Spleen (tissue), 11 donors: ENCODE results near the gene RBM27. TPM values are rescaled to one million over a fixed set of nuclear protein-coding genes. Genes with fewer than 3 reads are reported as not detected.

Source experiments
- DNase-seq: peaks from one replicate; pipeline ENCODE4 v3.0.0-alpha.2; 2020
- H3K27ac ChIP-seq, 8 donors: fragments of 200-600 bp; sonication (generic) in 7 of 8; 1 replicate in 4 of 8; 2 replicates in 4 of 8; pipeline versions ENCODE4 v1.5.0 to v1.8.0; 2016 to 2021; ENCODE audit warnings: inconsistent platforms in 4 of 8, mild to moderate bottlenecking in 4 of 8, moderate library complexity in 1 of 8
- H3K27me3 ChIP-seq, 7 donors: fragments of 200-600 bp; sonication (generic) in 6 of 7; replicated peaks in 1 of 7; 1 replicate in 4 of 7; 2 replicates in 3 of 7; pipeline versions ENCODE4 v1.5.0 to v1.8.0; 2016 to 2021; ENCODE audit warnings: inconsistent platforms in 3 of 7, mild to moderate bottlenecking in 1 of 7
- H3K36me3 ChIP-seq, 6 donors: fragments of 200-600 bp; sonication (generic) in 5 of 6; 1 replicate in 4 of 6; 2 replicates in 2 of 6; pipeline versions ENCODE4 v1.5.0 to v1.8.0; 2016 to 2021; ENCODE audit warnings: inconsistent platforms in 2 of 6
- H3K4me1 ChIP-seq, 6 donors: fragments of 200-600 bp; sonication (generic) in 5 of 6; 1 replicate in 3 of 6; 2 replicates in 3 of 6; pipeline versions ENCODE4 v1.5.0 to v1.8.0; 2016 to 2021; ENCODE audit warnings: inconsistent platforms in 3 of 6
- H3K4me3 ChIP-seq, 8 donors: fragments of 200-600 bp; sonication (generic) in 7 of 8; 1 replicate in 4 of 8; 2 replicates in 4 of 8; pipeline versions ENCODE4 v1.5.0 to v1.8.0; 2016 to 2021; ENCODE audit warnings: inconsistent platforms in 4 of 8, mild to moderate bottlenecking in 4 of 8, moderate library complexity in 2 of 8
- H3K9me3 ChIP-seq, 8 donors: fragments of 200-600 bp; sonication (generic) in 7 of 8; 1 replicate in 4 of 8; 2 replicates in 4 of 8; pipeline versions ENCODE4 v1.5.0 to v1.8.0; 2016 to 2021; ENCODE audit warnings: inconsistent platforms in 4 of 8
- POLR2A ChIP-seq, 3 donors: fragments of 450-650 bp; IDR thresholded peaks; one replicate each; pipeline ENCODE4 v1.5.1; 2017; ENCODE audit warnings: antibody characterized with exemption in 3 of 3, mild to moderate bottlenecking in 1 of 3
- POLR2AphosphoS5 ChIP-seq, 3 donors: sonication (generic); formaldehyde crosslinking; IDR thresholded peaks; one replicate each; pipeline ENCODE4 v1.5.1; 2017; ENCODE audit warnings: antibody characterized with exemption in 3 of 3
- WGBS, 5 donors: extraction: QIAGEN DNeasy Blood & Tissue Kit in 3 of 5; methylation state at CpG; one replicate each; pipeline versions ENCODE4 v1.1.5 to v1.1.7; 2013 to 2018; 5-methylcytosine and 5-hydroxymethylcytosine counted together
- intact Hi-C: fragments of 100-400 bp; cut with DNase I; formaldehyde crosslinking; loops from one replicate; pipeline ENCODE4 v1.15.0; 2023; ENCODE audit warnings: low total_unique reads
- polyA plus RNA-seq, 3 donors: library from polyadenylated mRNA; stranded (reverse); fragments of 200-250 nt; gene quantifications; one replicate each; pipeline ENCODE4 v1.2.1, GENCODE V29; 2013
- small RNA-seq, 4 donors: library from RNA; depleted of rRNA; stranded (forward); fragments of <200 nt; gene quantifications; one replicate each; pipeline ENCODE3, GENCODE V24; 2016
- total RNA-seq, 7 donors: library from RNA; depleted of rRNA in 3 of 7; stranded (reverse); fragments of >200 nt in 3 of 7; fragmentation: NEBNext Ultra II Directional in 4 of 7; extraction: Animal tissue kit (Norgen Biotek cat#: 25700) in 4 of 7; gene quantifications; one replicate each; pipeline versions ENCODE4 v1.1.0 to v1.2.1, GENCODE V29; 2016 to 2021
- TF ChIP-seq, protein P1 (sequence below), 11 experiments: fragments of 200-600 bp in 7 of 11; fragments of 450-650 bp in 4 of 11; sonication (generic) in 4 of 11; IDR thresholded peaks in 8 of 11; conservative IDR thresholded peaks in 3 of 11; 1 replicate in 7 of 11; 2 replicates in 4 of 11; pipeline versions ENCODE4 v1.4.0 to v1.8.0; 2016 to 2021; ENCODE audit warnings: antibody characterized with exemption in 11 of 11, inconsistent platforms in 4 of 11, mild to moderate bottlenecking in 1 of 11
- donor health status: healthy with polysubstance abuse.
- donor health status: DM: no; HTN: no; CAD: no; lungs with moderate emphysema.
- donor health status: DM: no; HTN: no; CAD: no.
- donor health status: Bipolar disorder and iron deficiency.
- donor health status: healthy.
- donor health status: DM: no; HTN: no; CAD: no.
- donor health status: DM: yes; HTN: yes; CAD: no.

The RBM27 gene
- total and polyA plus RNA-seq, 10 donors, result 5.5 to 26.4 (median 17.9) TPM

DNA sequence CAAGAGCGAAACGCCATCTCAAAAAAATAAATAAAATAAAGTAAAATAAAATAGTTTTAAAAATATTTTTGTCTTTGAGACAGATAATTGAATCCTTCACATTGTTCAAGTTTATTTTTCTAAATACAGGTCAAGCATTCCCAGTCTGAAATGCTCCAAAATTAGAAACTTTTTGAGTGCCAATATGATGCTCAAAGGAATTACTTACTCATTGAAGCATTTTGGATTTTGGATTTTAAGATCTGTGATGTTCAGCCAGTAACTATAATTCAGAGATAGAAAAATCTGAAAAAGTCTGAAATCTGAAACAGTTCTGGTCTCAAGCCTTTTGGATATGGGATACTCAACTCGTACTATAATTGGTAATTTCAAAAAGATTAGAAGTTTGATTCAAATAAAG, 39.8 kb downstream of the RBM27 start:
- Histone ChIP-seq H3K9me3 (no peaks in the 10 kb centered on the region), H3K27me3 (no peaks in the 10 kb centered on the region), H3K36me3 (peaks cover 0 to 93% (median 14%) of the 10 kb centered on the region in 6 donors), H3K27ac (no peak overlapping the region), H3K4me3 (no peak overlapping the region), H3K4me1 (peaks cover 0 to 2% (median 0%) of the 10 kb centered on the region in 6 donors)
- no peak for DNase-seq
- TF ChIP-seq POLR2AphosphoS5 (IDR thresholded peaks at IDR 0.05) (no peak), POLR2A (IDR thresholded peaks at IDR 0.05) (no peak)
- TF ChIP-seq, protein P1, sequence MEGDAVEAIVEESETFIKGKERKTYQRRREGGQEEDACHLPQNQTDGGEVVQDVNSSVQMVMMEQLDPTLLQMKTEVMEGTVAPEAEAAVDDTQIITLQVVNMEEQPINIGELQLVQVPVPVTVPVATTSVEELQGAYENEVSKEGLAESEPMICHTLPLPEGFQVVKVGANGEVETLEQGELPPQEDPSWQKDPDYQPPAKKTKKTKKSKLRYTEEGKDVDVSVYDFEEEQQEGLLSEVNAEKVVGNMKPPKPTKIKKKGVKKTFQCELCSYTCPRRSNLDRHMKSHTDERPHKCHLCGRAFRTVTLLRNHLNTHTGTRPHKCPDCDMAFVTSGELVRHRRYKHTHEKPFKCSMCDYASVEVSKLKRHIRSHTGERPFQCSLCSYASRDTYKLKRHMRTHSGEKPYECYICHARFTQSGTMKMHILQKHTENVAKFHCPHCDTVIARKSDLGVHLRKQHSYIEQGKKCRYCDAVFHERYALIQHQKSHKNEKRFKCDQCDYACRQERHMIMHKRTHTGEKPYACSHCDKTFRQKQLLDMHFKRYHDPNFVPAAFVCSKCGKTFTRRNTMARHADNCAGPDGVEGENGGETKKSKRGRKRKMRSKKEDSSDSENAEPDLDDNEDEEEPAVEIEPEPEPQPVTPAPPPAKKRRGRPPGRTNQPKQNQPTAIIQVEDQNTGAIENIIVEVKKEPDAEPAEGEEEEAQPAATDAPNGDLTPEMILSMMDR (IDR thresholded peaks at IDR 0.05 in 8 of 11, conservative IDR thresholded peaks at IDR 0.05 in 3 of 11), result no peak
- intact Hi-C loops, result no loop called here
- 87 to 100% (median 97%) methylated on average over 3 of the region's 3 CpGs for WGBS, 5 donors

DNA sequence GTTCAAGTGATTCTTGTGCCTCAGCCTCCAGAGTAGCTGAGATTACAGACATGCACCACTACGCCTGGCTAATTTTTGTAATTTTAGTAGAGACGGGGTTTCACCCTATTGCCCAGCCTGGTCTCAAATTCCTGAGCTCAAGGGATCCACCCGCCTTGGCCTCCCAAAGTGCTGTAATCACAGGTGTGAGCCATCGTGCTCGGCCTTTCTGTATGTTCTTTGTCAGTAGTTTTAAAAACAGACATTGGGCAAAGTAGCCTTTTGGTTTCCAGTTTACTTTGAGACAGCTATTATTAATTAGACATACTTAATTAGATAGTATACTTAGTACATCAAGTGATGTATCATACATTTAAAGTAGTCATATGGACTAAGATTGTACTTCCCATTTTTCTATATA, 45.2 kb downstream of the RBM27 start:
- no peak overlapping the region for H3K27ac ChIP-seq

DNA sequence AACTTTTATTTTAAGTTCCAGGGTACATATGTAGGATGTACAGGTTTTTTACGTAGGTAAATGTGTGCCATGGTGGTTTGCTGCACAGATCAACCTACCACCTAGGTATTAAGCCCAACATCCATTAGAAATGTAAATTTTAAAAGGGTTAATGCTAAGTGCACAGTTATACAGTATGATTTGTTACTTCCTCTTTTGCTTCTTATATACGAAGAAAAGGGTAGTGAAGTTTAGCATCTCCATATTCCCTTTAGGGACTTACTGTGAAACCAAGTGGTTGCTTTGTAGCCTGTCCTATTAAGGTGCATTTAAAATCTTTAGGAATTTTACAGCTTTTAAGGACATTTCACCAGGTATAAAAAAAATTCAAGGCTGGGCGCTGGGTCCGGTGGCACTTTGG, 46.4 kb downstream of the RBM27 start:
- Histone ChIP-seq H3K36me3 (peaks cover 0 to 89% (median 26%) of the 10 kb centered on the region in 6 donors), H3K27me3 (no peaks in the 10 kb centered on the region), H3K27ac (no peak overlapping the region), H3K9me3 (no peaks in the 10 kb centered on the region), H3K4me3 (no peak overlapping the region), H3K4me1 (peaks cover 0 to 9% (median 0%) of the 10 kb centered on the region in 6 donors)
- WGBS, 5 donors, result 77 to 80% (median 78%) methylated on average over 4 of the region's 4 CpGs
- intact Hi-C loops, result no loop called here
- no peak for DNase-seq
- TF ChIP-seq, protein P1 (IDR thresholded peaks at IDR 0.05 in 8 of 11, conservative IDR thresholded peaks at IDR 0.05 in 3 of 11), result no peak
- TF ChIP-seq POLR2A (IDR thresholded peaks at IDR 0.05), result no peak
- TF ChIP-seq POLR2AphosphoS5 (IDR thresholded peaks at IDR 0.05), result no peak

More for the DNA sequence above, 45.2 kb downstream of the RBM27 start:
- no peak for DNase-seq
- no peak overlapping the region for H3K4me3 ChIP-seq
- H3K27me3 ChIP-seq, result no peaks in the 10 kb centered on the region
- intact Hi-C loops, result no loop called here
- H3K9me3 ChIP-seq, result no peaks in the 10 kb centered on the region
- TF ChIP-seq POLR2AphosphoS5 (IDR thresholded peaks at IDR 0.05) (no peak), POLR2A (IDR thresholded peaks at IDR 0.05) (no peak)
- TF ChIP-seq, protein P1 (IDR thresholded peaks at IDR 0.05 in 8 of 11, conservative IDR thresholded peaks at IDR 0.05 in 3 of 11), result no peak
- H3K36me3 ChIP-seq, result peaks cover 0 to 89% (median 18%) of the 10 kb centered on the region in 6 donors
- H3K4me1 ChIP-seq, result peaks cover 0 to 9% (median 0%) of the 10 kb centered on the region in 6 donors
- WGBS, 5 donors, result 88 to 97% (median 92%) methylated on average over 5 of the region's 5 CpGs

Small RNAs within 50 kb of the gene (small RNA-seq; reads per million reads assigned to genes)
- gene RNU7-180P, result 0 reads per million in 4 donors

Other genes with a start within 250 kb of the RBM27 start
- gene PLAC8L1, start 98.0 kb upstream of the RBM27 start, total RNA-seq, result 1 to 10 TPM in 1 of 7 donors, not detected in 6; 1.0 TPM
- 1 to 10 TPM in 1 of 3 donors, under 1 TPM in 2; 0.29 to 1.3 (median 0.41) TPM for gene PLAC8L1, start 98.0 kb upstream of the RBM27 start, polyA plus RNA-seq
- gene LARS1, start 21.0 kb upstream of the RBM27 start, total RNA-seq, result 100 to 1,000 TPM in 2 of 7 donors, 10 to 100 TPM in 5; 55.5 to 102 (median 83.4) TPM
- gene LARS1, start 21.0 kb upstream of the RBM27 start, polyA plus RNA-seq, result 10 to 100 TPM; 34.2 to 43.6 (median 38.2) TPM
- under 1 TPM in 2 of 7 donors, not detected in 5; 0.10 to 0.16 TPM for gene POU4F3, start 135.2 kb downstream of the RBM27 start, total RNA-seq
- gene POU4F3, start 135.2 kb downstream of the RBM27 start, polyA plus RNA-seq, result under 1 TPM in 2 of 3 donors, not detected in 1; 0.03 TPM
- 100 to 1,000 TPM in 2 of 7 donors, 10 to 100 TPM in 5; 63.0 to 117 (median 81.0) TPM for gene TCERG1, start 243.7 kb downstream of the RBM27 start, total RNA-seq
- gene TCERG1, start 243.7 kb downstream of the RBM27 start, polyA plus RNA-seq, result 10 to 100 TPM; 43.7 to 72.2 (median 51.1) TPM